Measurements from ENCODE around the gene LTBR. TPM values are rescaled to one million over a fixed set of nuclear protein-coding genes. Genes with fewer than 3 reads are reported as not detected.
"Not testable (repeated sequence)": the region's sequence is repeated elsewhere in the genome, so short reads cannot be mapped to it uniquely, and the experiment has no call there.

Gene LTBR
- total RNA-seq, 2 donors from 2014 or later = 186 to 264 TPM

- Histone ChIP-seq H3K9me3 (no peaks in the 10 kb centered on the region), H3K27ac (peak overlapping the region; percentile 94 to 97), H3K27me3 (replicated peaks; ENCODE audit: insufficient read depth) (no peaks in the 10 kb centered on the region), H3K36me3 (no peaks in the 10 kb centered on the region), H3K4me1 (replicated peaks) (peaks cover 7% of the 10 kb centered on the region), H3K4me3 (no peak overlapping the region)
- TF ChIP-seq POLR2A (IDR thresholded peaks at IDR 0.05) (no peak), POLR2AphosphoS5 (IDR thresholded peaks at IDR 0.05) (no peak), CTCF (IDR thresholded peaks at IDR 0.05) (no peak)
- intact Hi-C loops (cut with DNase I) = no loop called here
- 72% methylated on average over 5 of the region's 5 CpGs for WGBS
- no peak for DNase-seq (ENCODE audit: low spot score)
Measured at GRCh38 chr12:6343518-6343917, 40.4 kb upstream of the LTBR start.

- H3K27ac ChIP-seq = peak overlapping the region in 1 of 2 donors; percentile 97
- H3K4me1 ChIP-seq (replicated peaks); H3K9me3 ChIP-seq: not testable (repeated sequence)
Measured at GRCh38 chr12:6344101-6344660, 39.8 kb upstream of the LTBR start.

GRCh38 chr12:6345319-6346091 is 38.5 kb upstream of the LTBR start:
- H3K9me3 ChIP-seq = no peaks in the 10 kb centered on the region
- TF ChIP-seq POLR2A (IDR thresholded peaks at IDR 0.05) (no peak), POLR2AphosphoS5 (IDR thresholded peaks at IDR 0.05) (no peak), CTCF (IDR thresholded peaks at IDR 0.05) (no peak)
- no peak overlapping the region for H3K4me3 ChIP-seq
- peaks cover 4% of the 10 kb centered on the region for H3K4me1 ChIP-seq (replicated peaks)
- H3K27me3 ChIP-seq (replicated peaks; ENCODE audit: insufficient read depth) = no peaks in the 10 kb centered on the region
- no peak for DNase-seq (ENCODE audit: low spot score)
- H3K36me3 ChIP-seq = no peaks in the 10 kb centered on the region
- H3K27ac ChIP-seq = no peak overlapping the region
- WGBS = 76% methylated on average over 10 of the region's 10 CpGs
- intact Hi-C loops (cut with DNase I) = no loop called here

More at GRCh38 chr12:6344101-6344660, 39.8 kb upstream of the LTBR start:
- DNase-seq (ENCODE audit: low spot score); intact Hi-C loops (cut with DNase I); H3K27me3 ChIP-seq (replicated peaks; ENCODE audit: insufficient read depth); H3K4me3 ChIP-seq; H3K36me3 ChIP-seq: not testable (repeated sequence)
- WGBS = 95% methylated on average over 11 of the region's 11 CpGs

- no peak overlapping the region for H3K27ac ChIP-seq
- peaks cover 4% of the 10 kb centered on the region for H3K4me1 ChIP-seq (replicated peaks)
- intact Hi-C loops (cut with DNase I) = no loop called here
Measured at GRCh38 chr12:6346235-6346832, 37.6 kb upstream of the LTBR start.

More at GRCh38 chr12:6346235-6346832, 37.6 kb upstream of the LTBR start:
- 87% methylated on average over 5 of the region's 5 CpGs for WGBS
- DNase-seq (ENCODE audit: low spot score) = no peak
- no peaks in the 10 kb centered on the region for H3K9me3 ChIP-seq
- no peaks in the 10 kb centered on the region for H3K36me3 ChIP-seq
- no peak overlapping the region for H3K4me3 ChIP-seq
- H3K27me3 ChIP-seq (replicated peaks; ENCODE audit: insufficient read depth) = no peaks in the 10 kb centered on the region
- no peak for TF ChIP-seq POLR2A (IDR thresholded peaks at IDR 0.05)
- no peak for TF ChIP-seq CTCF (IDR thresholded peaks at IDR 0.05)
- no peak for TF ChIP-seq POLR2AphosphoS5 (IDR thresholded peaks at IDR 0.05)

Data from prostate gland (tissue), 2 donors.